Psoas muscle (tissue), 8 donors: Measurements from ENCODE around the gene FNDC5. TPM values are rescaled to one million over a fixed set of nuclear protein-coding genes. Genes with fewer than 3 reads are reported as not detected.

Experiments
- ATAC-seq, 4 donors: fragments of 200-7000 bp; cut with Tn5 transposase; one replicate each; pipeline ENCODE4 v1.9.1; 2020; ENCODE audit warnings: moderate library complexity in 3 of 4, mild to moderate bottlenecking in 2 of 4
- DNase-seq, 2 donors: peaks; one replicate each; pipeline ENCODE4 v3.0.0-alpha.2; 2020
- H3K27ac ChIP-seq: fragments of 200-600 bp; one replicate; pipeline ENCODE4 v1.8.0; 2022
- H3K27me3 ChIP-seq, 3 donors: fragments of 200-600 bp in 1 of 3; one replicate each; pipeline versions ENCODE4 v1.6.1 to v1.8.0; 2013 to 2022; ENCODE audit warnings: low read length in 2 of 3, mild to moderate bottlenecking in 2 of 3, moderate library complexity in 1 of 3; ENCODE audit not compliant: insufficient read depth in 3 of 3
- H3K36me3 ChIP-seq, 2 donors: fragments of 200-600 bp in 1 of 2; one replicate each; pipeline versions ENCODE4 v1.6.1 to v1.8.0; 2013 to 2022; ENCODE audit warnings: low read depth in 1 of 2, mild to moderate bottlenecking in 1 of 2, moderate library complexity in 1 of 2; ENCODE audit not compliant: insufficient read depth in 1 of 2
- H3K4me1 ChIP-seq: fragments of 200-600 bp; one replicate; pipeline ENCODE4 v1.8.0; 2022
- H3K4me3 ChIP-seq: fragments of 200-600 bp; one replicate; pipeline ENCODE4 v1.8.0; 2022; ENCODE audit warnings: mild to moderate bottlenecking
- H3K9me3 ChIP-seq: fragments of 200-600 bp; one replicate; pipeline ENCODE4 v1.8.0; 2022
- WGBS, 3 donors: extraction: QIAGEN DNeasy Blood & Tissue Kit; methylation state at CpG; one replicate each; pipeline versions ENCODE4 v1.1.6 to v1.1.7; 2013; 5-methylcytosine and 5-hydroxymethylcytosine counted together
- intact Hi-C, 2 donors: fragments of 100-400 bp; cut with DNase I; formaldehyde crosslinking; loops; one replicate each; pipeline versions ENCODE4 v1.11.0 to v1.14.2; 2022
- polyA plus RNA-seq, 3 donors: library from polyadenylated mRNA; stranded (reverse); fragments of 200-250 nt; gene quantifications; one replicate each; pipeline ENCODE4 v1.2.3, GENCODE V29; 2013
- total RNA-seq, 4 donors: library from RNA; stranded (reverse); fragmentation: NEBNext Ultra II Directional in 2 of 4; extraction: Animal tissue kit (Norgen Biotek cat#: 25700) in 2 of 4; gene quantifications; one replicate each; pipeline versions ENCODE4 v1.2.1 to v1.2.4, GENCODE V29; 2021 to 2023
- TF ChIP-seq, protein P1 (sequence below): fragments of 200-600 bp; IDR thresholded peaks from one replicate; pipeline ENCODE4 v1.8.0; 2022; ENCODE audit warnings: antibody characterized with exemption
- donor health status: healthy with polysubstance abuse.
- donor health status: DM: no; HTN: no; CAD: no; lungs with moderate emphysema.
- donor health status: Bipolar disorder and iron deficiency.
- donor health status: healthy.
- donor health status: DM: yes; HTN: yes; CAD: no.
- donor health status: DM: no; HTN: no; CAD: no.
- donor health status: DM: no; HTN: no; CAD: no.
- donor health status: DM: yes; HTN: yes; CAD: no.

Gene FNDC5
- total and polyA plus RNA-seq, 7 donors: 72.8 to 184 (median 91.6) TPM

DNA sequence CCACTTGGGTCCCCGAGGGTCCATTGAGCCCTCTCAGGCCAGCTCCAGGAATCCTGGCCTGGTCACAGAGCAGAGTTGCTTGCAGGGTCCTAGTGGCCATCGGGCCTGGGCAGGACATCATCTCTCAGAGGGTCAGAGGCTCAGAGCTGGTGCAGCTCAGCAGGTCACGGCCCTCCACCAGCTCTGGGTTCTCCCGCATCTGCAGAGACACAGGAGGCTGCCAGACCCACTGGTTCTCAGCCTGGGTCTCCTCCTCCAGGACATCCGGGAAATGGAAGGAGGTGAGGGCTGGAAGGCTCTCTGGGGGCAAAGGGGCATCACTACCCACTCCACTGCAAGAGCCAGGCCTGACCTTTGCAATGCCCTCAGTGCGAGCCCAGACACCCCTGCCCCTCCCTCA, 24.0 kb upstream of the FNDC5 start:
- peaks cover 0 to 34% (median 16%) of the 10 kb centered on the region in 3 donors for H3K27me3 ChIP-seq
- H3K27ac ChIP-seq: no peak overlapping the region
- H3K36me3 ChIP-seq: no peaks in the 10 kb centered on the region
- intact Hi-C loops: no loop called here
- ATAC-seq (no peak), DNase-seq (no peak)
- TF ChIP-seq, protein P1, sequence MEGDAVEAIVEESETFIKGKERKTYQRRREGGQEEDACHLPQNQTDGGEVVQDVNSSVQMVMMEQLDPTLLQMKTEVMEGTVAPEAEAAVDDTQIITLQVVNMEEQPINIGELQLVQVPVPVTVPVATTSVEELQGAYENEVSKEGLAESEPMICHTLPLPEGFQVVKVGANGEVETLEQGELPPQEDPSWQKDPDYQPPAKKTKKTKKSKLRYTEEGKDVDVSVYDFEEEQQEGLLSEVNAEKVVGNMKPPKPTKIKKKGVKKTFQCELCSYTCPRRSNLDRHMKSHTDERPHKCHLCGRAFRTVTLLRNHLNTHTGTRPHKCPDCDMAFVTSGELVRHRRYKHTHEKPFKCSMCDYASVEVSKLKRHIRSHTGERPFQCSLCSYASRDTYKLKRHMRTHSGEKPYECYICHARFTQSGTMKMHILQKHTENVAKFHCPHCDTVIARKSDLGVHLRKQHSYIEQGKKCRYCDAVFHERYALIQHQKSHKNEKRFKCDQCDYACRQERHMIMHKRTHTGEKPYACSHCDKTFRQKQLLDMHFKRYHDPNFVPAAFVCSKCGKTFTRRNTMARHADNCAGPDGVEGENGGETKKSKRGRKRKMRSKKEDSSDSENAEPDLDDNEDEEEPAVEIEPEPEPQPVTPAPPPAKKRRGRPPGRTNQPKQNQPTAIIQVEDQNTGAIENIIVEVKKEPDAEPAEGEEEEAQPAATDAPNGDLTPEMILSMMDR: no peak
- 82 to 95% (median 87%) methylated on average over 6 of the region's 6 CpGs for WGBS, 3 donors
- H3K9me3 ChIP-seq: no peaks in the 10 kb centered on the region
- H3K4me3 ChIP-seq: no peak overlapping the region
- no peaks in the 10 kb centered on the region for H3K4me1 ChIP-seq

- H3K9me3 ChIP-seq: no peaks in the 10 kb centered on the region
Measured at GRCh38 chr1:32894019-32894600, 23.4 kb upstream of the FNDC5 start.

GRCh38 chr1:32893198-32894018, 22.7 kb upstream of the FNDC5 start:
- peak in 3 of 4 donors; percentile 30 to 58 (median 39) for ATAC-seq
- WGBS, 3 donors: 3% methylated on average over 45 to 58 of the region's 58 CpGs
- intact Hi-C loops: no loop called here
- DNase-seq: peak; percentile 43 to 61
- Histone ChIP-seq H3K4me1 (no peaks in the 10 kb centered on the region), H3K27me3 (peaks cover 0 to 37% (median 18%) of the 10 kb centered on the region in 3 donors), H3K36me3 (no peaks in the 10 kb centered on the region), H3K4me3 (peak overlapping the region; percentile 64), H3K27ac (no peak overlapping the region), H3K9me3 (no peaks in the 10 kb centered on the region)
- TF ChIP-seq, protein P1: no peak

More at GRCh38 chr1:32894019-32894600, 23.4 kb upstream of the FNDC5 start:
- Histone ChIP-seq H3K4me3 (no peak overlapping the region), H3K27ac (no peak overlapping the region), H3K27me3 (peaks cover 0 to 34% (median 16%) of the 10 kb centered on the region in 3 donors), H3K36me3 (no peaks in the 10 kb centered on the region), H3K4me1 (no peaks in the 10 kb centered on the region)
- WGBS, 3 donors: 69 to 81% (median 72%) methylated on average over 8 of the region's 8 CpGs
- TF ChIP-seq, protein P1: no peak
- DNase-seq (no peak), ATAC-seq (peak in 1 of 4 donors; percentile 7)
- intact Hi-C loops: no loop called here

GRCh38 chr1:32892368-32893197, 21.9 kb upstream of the FNDC5 start:
- Histone ChIP-seq H3K27me3 (peaks cover 0 to 45% (median 18%) of the 10 kb centered on the region in 3 donors), H3K4me3 (peak overlapping the region; percentile 64), H3K4me1 (no peaks in the 10 kb centered on the region), H3K9me3 (no peaks in the 10 kb centered on the region), H3K27ac (no peak overlapping the region), H3K36me3 (no peaks in the 10 kb centered on the region)
- DNase-seq: peak in 1 of 2 donors; percentile 59
- ATAC-seq: peak in 3 of 4 donors; percentile 33 to 65 (median 63)
- intact Hi-C loops: no loop called here
- 20 to 23% (median 21%) methylated on average over 33 to 49 of the region's 49 CpGs for WGBS, 3 donors
- TF ChIP-seq, protein P1: peak; percentile 43
